Endothelial cell of umbilical vein (primary cell): Measurements from ENCODE around the gene MCRIP1. TPM values are rescaled to one million over a fixed set of nuclear protein-coding genes. Genes with fewer than 3 reads are reported as not detected.

ENCODE experiments used
- BruUV-seq: library from RNA; stranded (reverse); fragments of 400-500 nt; replicated peaks from 2 replicates; lab custom pipeline; 2021; lab: Mats Ljungman, UMichigan
- CTCF ChIA-PET: fragments of 300-600, 350-600 bp; sonication (Branson Sonifier 250); formaldehyde crosslinking; loops from one replicate; lab custom pipeline; 2021; ENCODE audit warnings: antibody characterized with exemption, inconsistent platforms; lab: Charles Lee
- POLR2A ChIA-PET: fragments of 300-600, 350-600 bp; sonication (Branson Sonifier 250); formaldehyde crosslinking; loops from one replicate; lab custom pipeline; 2021; ENCODE audit warnings: antibody characterized with exemption, inconsistent platforms; lab: Charles Lee
- DNase-seq: peaks from one replicate; pipeline ENCODE4 v3.0.0-alpha.2; 2011; ENCODE audit warnings: low read depth, low spot score
- FAIRE-seq: peaks from 2 replicates; lab custom pipeline; 2011; peaks lifted over from hg19 to GRCh38; lab: Jason Lieb, UNC
- H2AFZ ChIP-seq: 2 replicates; pipeline ENCODE4 v1.6.0; 2012; ENCODE audit warnings: low read depth, low read length, control low read depth, inconsistent platforms
- H3K27ac ChIP-seq: 2 replicates; pipeline ENCODE4 v1.5.1; 2011; ENCODE audit warnings: low read depth, mild to moderate bottlenecking, control low read depth, low read length, moderate library complexity; ENCODE audit not compliant: insufficient read depth
- H3K27me3 ChIP-seq, 2 experiments: 2 replicates each; pipeline versions ENCODE4 v1.6.0 to v1.6.1; 2011; ENCODE audit warnings: low read length in 2 of 2, mixed read lengths in 1 of 2; ENCODE audit not compliant: control insufficient read depth in 2 of 2, insufficient read depth in 2 of 2
- H3K36me3 ChIP-seq, 2 experiments: 2 replicates in 1 of 2; 3 replicates in 1 of 2; pipeline ENCODE4 v1.5.1; 2011; ENCODE audit warnings: low read length in 2 of 2, mild to moderate bottlenecking in 1 of 2, moderate library complexity in 1 of 2; ENCODE audit not compliant: control insufficient read depth in 2 of 2, insufficient read depth in 2 of 2; ENCODE audit errors: extremely low read depth in 1 of 2
- H3K4me1 ChIP-seq: 3 replicates; pipeline ENCODE4 v1.5.1; 2011; ENCODE audit warnings: mild to moderate bottlenecking, low read length; ENCODE audit not compliant: control insufficient read depth, insufficient read depth; ENCODE audit errors: extremely low read depth
- H3K4me2 ChIP-seq: 2 replicates; pipeline ENCODE4 v1.6.1; 2011; ENCODE audit warnings: low read length, control low read depth, mixed read lengths; ENCODE audit not compliant: insufficient read depth
- H3K4me3 ChIP-seq, 3 experiments: fragments of 200-600 bp in 1 of 3; sonication (generic), shearing (Covaris generic) in 1 of 3; replicated peaks in 1 of 3; 2 replicates each; pipeline ENCODE4 v1.5.1; 2011 to 2016; ENCODE audit warnings: control low read depth in 3 of 3, low read length in 3 of 3, mild to moderate bottlenecking in 2 of 3, inconsistent platforms in 1 of 3, low read depth in 1 of 3, moderate library complexity in 1 of 3; ENCODE audit not compliant: insufficient read depth in 1 of 3
- H3K79me2 ChIP-seq: 2 replicates; pipeline ENCODE4 v1.6.0; 2012; ENCODE audit warnings: low read length, inconsistent platforms; ENCODE audit not compliant: control insufficient read depth, insufficient read depth
- H3K9ac ChIP-seq: replicated peaks from 2 replicates; pipeline ENCODE3; 2011; ENCODE audit warnings: low read length, control low read depth; ENCODE audit not compliant: insufficient read depth; ENCODE audit errors: extremely low read depth
- H3K9me1 ChIP-seq: replicated peaks from 3 replicates; pipeline ENCODE4 v1.6.0; 2011; ENCODE audit warnings: mild to moderate bottlenecking, low read length; ENCODE audit not compliant: control insufficient read depth, insufficient read depth; ENCODE audit errors: extremely low read depth
- H3K9me3 ChIP-seq: replicated peaks from 2 replicates; pipeline ENCODE4 v1.5.1; 2012; ENCODE audit warnings: low read length, inconsistent platforms; ENCODE audit not compliant: control insufficient read depth, insufficient read depth
- H4K20me1 ChIP-seq: replicated peaks from 2 replicates; pipeline ENCODE3; 2011; ENCODE audit warnings: mild to moderate bottlenecking, low read length; ENCODE audit not compliant: control insufficient read depth, insufficient read depth; ENCODE audit errors: extremely low read depth
- EZH2 ChIP-seq: IDR thresholded peaks from 2 replicates; pipeline ENCODE4 v1.6.1; 2012; ENCODE audit warnings: borderline replicate concordance, low read depth, mild to moderate bottlenecking, moderate library complexity, low read length, inconsistent platforms; ENCODE audit not compliant: severe bottlenecking
- FOS ChIP-seq: IDR thresholded peaks from 2 replicates; pipeline ENCODE4 v1.6.1; 2011; ENCODE audit warnings: mild to moderate bottlenecking, low read length, moderate library complexity, borderline replicate concordance; ENCODE audit not compliant: insufficient read depth
- GATA2 ChIP-seq: IDR thresholded peaks from 2 replicates; pipeline ENCODE4 v1.7.0; 2011; ENCODE audit warnings: low read depth, mild to moderate bottlenecking, moderate library complexity, mixed read lengths, low read length; ENCODE audit not compliant: insufficient read length, insufficient read depth
- JUN ChIP-seq: IDR thresholded peaks from 2 replicates; pipeline ENCODE4 v1.6.1; 2011; ENCODE audit warnings: borderline replicate concordance, low read depth; ENCODE audit not compliant: insufficient read length, insufficient read depth
- MYC ChIP-seq: IDR thresholded peaks from one replicate; pipeline ENCODE4 v1.6.1; 2011; ENCODE audit warnings: mild to moderate bottlenecking, low read depth, low read length
- POLR2A ChIP-seq: IDR thresholded peaks from 2 replicates; pipeline ENCODE4 v1.6.1; 2012; ENCODE audit warnings: low read depth, mild to moderate bottlenecking, control low read depth, low read length
- POLR2AphosphoS5 ChIP-seq: IDR thresholded peaks from 2 replicates; pipeline ENCODE4 v1.6.1; 2012; ENCODE audit warnings: low read depth, mild to moderate bottlenecking, control low read depth, low read length, moderate library complexity; ENCODE audit not compliant: insufficient read depth
- dilution Hi-C: fragments of 300-500 bp; cut with MboI; formaldehyde crosslinking; loops from one replicate; pipeline ENCODE4 v1.15.0; 2019; ENCODE audit warnings: low sequenced_read_pairs; ENCODE audit not compliant: extremely low pct_ligation_motif_present
- intact Hi-C: fragments of 100-400 bp; cut with micrococcal nuclease; formaldehyde crosslinking; loops from one replicate; pipeline ENCODE4 v1.10.0; 2022
- polyA plus RNA-seq, 4 experiments: library from polyadenylated mRNA; depleted of rRNA in 3 of 4; stranded (reverse) in 3 of 4; unstranded in 1 of 4; fragments of >200 nt; gene quantifications; 2 replicates each; pipeline versions ENCODE4 v1.2.1 to v1.2.3, GENCODE V29; 2011 to 2012; ENCODE audit warnings: missing spikeins in 1 of 4
- total RNA-seq: library from RNA; stranded (reverse); gene quantifications from 2 replicates; pipeline ENCODE4 v1.2.3, GENCODE V29; 2021
- TF ChIP-seq, protein P1 (sequence below): IDR thresholded peaks from 2 replicates; pipeline ENCODE4 v1.6.1; 2011; ENCODE audit not compliant: insufficient read depth, insufficient read length
- TF ChIP-seq, protein P2 (sequence below), 2 donors: IDR thresholded peaks; 1 replicate in 1 of 2; 2 replicates in 1 of 2; pipeline ENCODE4 v1.5.1; 2011; ENCODE audit warnings: low read length in 2 of 2, mild to moderate bottlenecking in 2 of 2, moderate library complexity in 2 of 2, control low read depth in 1 of 2, inconsistent platforms in 1 of 2, low read depth in 1 of 2; ENCODE audit not compliant: insufficient read depth in 1 of 2; ENCODE audit errors: extremely low read depth in 1 of 2

Gene MCRIP1
- total and polyA plus RNA-seq, 2 donors (not counting 3 experiments of a cell fraction or from before 2014, with no cell fraction given), result 121 to 205 TPM

DNA sequence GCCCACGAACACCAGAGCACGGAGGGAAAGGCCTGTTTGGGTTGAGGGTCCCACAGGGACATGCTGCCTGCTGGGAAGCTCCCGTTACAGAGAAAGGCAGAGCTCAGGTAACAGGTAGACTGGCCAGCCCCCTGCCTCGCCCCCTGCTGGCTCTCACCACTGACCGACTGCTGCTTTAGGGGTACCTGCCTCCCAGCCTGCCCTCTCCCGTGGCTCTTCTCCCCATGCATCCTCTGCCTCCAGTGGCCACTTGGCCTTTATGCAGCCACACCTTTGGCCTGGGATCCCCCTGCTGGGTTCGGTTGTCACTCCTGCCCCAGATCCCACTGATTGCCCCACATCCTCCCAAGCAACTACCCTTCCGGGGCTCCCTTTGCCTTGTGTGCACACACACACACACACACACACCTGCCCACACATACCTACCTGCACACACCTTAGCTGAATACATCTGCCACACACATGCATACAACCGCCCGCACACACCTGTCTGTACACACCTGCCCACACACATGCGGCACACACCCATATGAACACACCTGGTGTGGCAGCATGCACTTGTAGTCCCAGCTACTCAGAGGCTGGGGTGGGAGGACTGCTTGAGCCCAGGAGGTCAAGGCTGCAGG is 7.1 kb downstream of the MCRIP1 start:
- ChIA-PET CTCF (no interaction called here), POLR2A (no interaction called here)
- TF ChIP-seq, protein P1, sequence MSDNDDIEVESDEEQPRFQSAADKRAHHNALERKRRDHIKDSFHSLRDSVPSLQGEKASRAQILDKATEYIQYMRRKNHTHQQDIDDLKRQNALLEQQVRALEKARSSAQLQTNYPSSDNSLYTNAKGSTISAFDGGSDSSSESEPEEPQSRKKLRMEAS, result no peak
- TF ChIP-seq POLR2A (no peak), POLR2AphosphoS5 (no peak), GATA2 (no peak), FOS (no peak), JUN (no peak), EZH2 (no peak), MYC (no peak)
- TF ChIP-seq, protein P2, sequence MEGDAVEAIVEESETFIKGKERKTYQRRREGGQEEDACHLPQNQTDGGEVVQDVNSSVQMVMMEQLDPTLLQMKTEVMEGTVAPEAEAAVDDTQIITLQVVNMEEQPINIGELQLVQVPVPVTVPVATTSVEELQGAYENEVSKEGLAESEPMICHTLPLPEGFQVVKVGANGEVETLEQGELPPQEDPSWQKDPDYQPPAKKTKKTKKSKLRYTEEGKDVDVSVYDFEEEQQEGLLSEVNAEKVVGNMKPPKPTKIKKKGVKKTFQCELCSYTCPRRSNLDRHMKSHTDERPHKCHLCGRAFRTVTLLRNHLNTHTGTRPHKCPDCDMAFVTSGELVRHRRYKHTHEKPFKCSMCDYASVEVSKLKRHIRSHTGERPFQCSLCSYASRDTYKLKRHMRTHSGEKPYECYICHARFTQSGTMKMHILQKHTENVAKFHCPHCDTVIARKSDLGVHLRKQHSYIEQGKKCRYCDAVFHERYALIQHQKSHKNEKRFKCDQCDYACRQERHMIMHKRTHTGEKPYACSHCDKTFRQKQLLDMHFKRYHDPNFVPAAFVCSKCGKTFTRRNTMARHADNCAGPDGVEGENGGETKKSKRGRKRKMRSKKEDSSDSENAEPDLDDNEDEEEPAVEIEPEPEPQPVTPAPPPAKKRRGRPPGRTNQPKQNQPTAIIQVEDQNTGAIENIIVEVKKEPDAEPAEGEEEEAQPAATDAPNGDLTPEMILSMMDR (IDR thresholded peaks at IDR 0.05; ENCODE audit: extremely low read depth in 1 of 2, insufficient read depth in 1 of 2, low read depth in 1 of 2, low read length in 2 of 2), result no peak
- Histone ChIP-seq H3K4me1 (no peaks in the 10 kb centered on the region), H3K4me2 (no peak overlapping the region), H3K9me3 (no peaks in the 10 kb centered on the region), H3K27ac (no peak overlapping the region), H3K27me3 (no peaks in the 10 kb centered on the region), H3K36me3 (peaks cover 0 to 9% of the 10 kb centered on the region in 2 experiments), H3K9me1 (no peaks in the 10 kb centered on the region), H3K4me3 (no peak overlapping the region), H3K9ac (no peak overlapping the region), H2AFZ (no peak overlapping the region), H4K20me1 (no peaks in the 10 kb centered on the region), H3K79me2 (peaks cover 3% of the 10 kb centered on the region)
- DNase-seq (no peak), FAIRE-seq (no peak)
- intact Hi-C loops, result no loop called here
- no TSS peak for BruUV-seq
- dilution Hi-C loops, result no loop called here
